DOHH2 (cell line): Measurements from ENCODE around the gene ADH1C.
"Not testable (repeated sequence)": the region's sequence is repeated elsewhere in the genome, so short reads cannot be mapped to it uniquely, and the experiment has no call there.

Source experiments
- H3F3A ChIP-seq: fragments of 200-600 bp; sonication (generic), shearing (Covaris generic); 2 replicates; pipeline ENCODE4 v1.6.0; 2016; ENCODE audit warnings: antibody characterized with exemption, mild to moderate bottlenecking; ENCODE audit not compliant: control insufficient read depth, insufficient read depth
- H3K27ac ChIP-seq: fragments of 200-600 bp; sonication (generic); 2 replicates; pipeline ENCODE4 v1.5.1; 2014; ENCODE audit warnings: low read depth, mild to moderate bottlenecking, low read length, moderate library complexity
- H3K27me3 ChIP-seq: fragments of 200-600 bp; sonication (generic); 2 replicates; pipeline ENCODE4 v1.6.1; 2014; ENCODE audit warnings: mild to moderate bottlenecking, low read length, mixed read lengths; ENCODE audit not compliant: control insufficient read depth
- H3K36me3 ChIP-seq: fragments of 200-600 bp; sonication (generic); 2 replicates; pipeline ENCODE4 v1.6.1; 2014; ENCODE audit warnings: mild to moderate bottlenecking, low read length, moderate library complexity, mixed read lengths; ENCODE audit not compliant: control insufficient read depth
- H3K4me1 ChIP-seq: fragments of 200-600 bp; sonication (generic); 2 replicates; pipeline ENCODE4 v1.6.1; 2014; ENCODE audit warnings: mild to moderate bottlenecking, low read length, mixed read lengths; ENCODE audit not compliant: control insufficient read depth
- H3K4me2 ChIP-seq: fragments of 200-600 bp; sonication (generic); 2 replicates; pipeline ENCODE4 v1.6.0; 2014; ENCODE audit warnings: mild to moderate bottlenecking, low read length, moderate library complexity
- H3K4me3 ChIP-seq: fragments of 200-600 bp; sonication (generic); 2 replicates; pipeline ENCODE4 v1.5.1; 2014; ENCODE audit warnings: mild to moderate bottlenecking, low read length, mixed read lengths
- H3K79me2 ChIP-seq: fragments of 200-600 bp; sonication (generic); 2 replicates; pipeline ENCODE4 v1.6.1; 2014; ENCODE audit warnings: mild to moderate bottlenecking, low read length, mixed read lengths; ENCODE audit not compliant: control insufficient read depth
- H3K9me2 ChIP-seq: fragments of 200-600 bp; sonication (generic); replicated peaks from 2 replicates; pipeline ENCODE4 v1.6.1; 2014; ENCODE audit warnings: mild to moderate bottlenecking, low read length, mixed read lengths; ENCODE audit not compliant: control insufficient read depth
- H3K9me3 ChIP-seq: fragments of 200-600 bp; sonication (generic); 2 replicates; pipeline ENCODE4 v1.6.1; 2014; ENCODE audit warnings: antibody characterized with exemption, low read length, mixed read lengths; ENCODE audit not compliant: control insufficient read depth, insufficient read depth
- H4K20me1 ChIP-seq: fragments of 200-600 bp; sonication (generic); 2 replicates; pipeline ENCODE4 v1.6.0; 2014; ENCODE audit warnings: low read depth, mild to moderate bottlenecking, antibody characterized with exemption, low read length, moderate library complexity; ENCODE audit not compliant: control insufficient read depth, insufficient read depth
- CTCF ChIP-seq: fragments of 200-600 bp; sonication (generic); IDR thresholded peaks from one replicate; pipeline ENCODE4 v1.5.1; 2014; ENCODE audit warnings: antibody characterized with exemption, mild to moderate bottlenecking, low read depth, low read length; ENCODE audit not compliant: poor library complexity, severe bottlenecking
- EZH2phosphoT487 ChIP-seq: fragments of 200-600 bp; sonication (generic); IDR thresholded peaks from 2 replicates; pipeline ENCODE4 v1.6.1; 2017; ENCODE audit warnings: borderline replicate concordance, mild to moderate bottlenecking, antibody characterized with exemption, low read length, moderate library complexity, mixed read lengths

ADH1C gene

GRCh38 chr4:99378876-99379275 is 26.3 kb upstream of the ADH1C start:
- Histone ChIP-seq H3K4me1 (no peaks in the 10 kb centered on the region), H3K4me3 (no peak overlapping the region), H3K9me2 (no peaks in the 10 kb centered on the region), H3K79me2 (no peaks in the 10 kb centered on the region), H3K27me3 (no peaks in the 10 kb centered on the region), H3K36me3 (no peaks in the 10 kb centered on the region), H3K9me3 (no peaks in the 10 kb centered on the region; the same call in 1 of the 2 replicates), H3F3A (no peaks in the 10 kb centered on the region), H4K20me1 (no peaks in the 10 kb centered on the region), H3K27ac (no peak overlapping the region), H3K4me2 (no peak overlapping the region)
- TF ChIP-seq EZH2phosphoT487 (no peak), CTCF (no peak)

- H3K36me3 ChIP-seq, H3K4me3 ChIP-seq, H3K4me1 ChIP-seq, H3K4me2 ChIP-seq, H4K20me1 ChIP-seq, H3K27ac ChIP-seq, H3K9me2 ChIP-seq, H3K9me3 ChIP-seq, H3K27me3 ChIP-seq, H3F3A ChIP-seq, H3K79me2 ChIP-seq: not testable (repeated sequence)
Observed at GRCh38 chr4:99377341-99377740, 24.8 kb upstream of the ADH1C start.

GRCh38 chr4:99372464-99372863 is 19.9 kb upstream of the ADH1C start:
- H3K27ac ChIP-seq, H3K4me1 ChIP-seq, H3K9me2 ChIP-seq, H3K79me2 ChIP-seq, H3K9me3 ChIP-seq, H4K20me1 ChIP-seq, H3K27me3 ChIP-seq, H3K36me3 ChIP-seq, H3K4me2 ChIP-seq, H3K4me3 ChIP-seq, H3F3A ChIP-seq: not testable (repeated sequence)

- not testable (repeated sequence) for H3K79me2 ChIP-seq, H3K4me1 ChIP-seq, H4K20me1 ChIP-seq, H3K4me3 ChIP-seq, H3K36me3 ChIP-seq, H3K27me3 ChIP-seq, H3K9me3 ChIP-seq, H3K9me2 ChIP-seq, H3F3A ChIP-seq, H3K27ac ChIP-seq, H3K4me2 ChIP-seq
Observed at GRCh38 chr4:99367817-99368216, 15.3 kb upstream of the ADH1C start.

- H3K79me2 ChIP-seq: no peaks in the 10 kb centered on the region
- no peak for TF ChIP-seq CTCF
- no peak for TF ChIP-seq EZH2phosphoT487
- no peaks in the 10 kb centered on the region for H4K20me1 ChIP-seq
- no peaks in the 10 kb centered on the region for H3K36me3 ChIP-seq
- H3K27me3 ChIP-seq: no peaks in the 10 kb centered on the region
- no peaks in the 10 kb centered on the region for H3F3A ChIP-seq
- H3K9me3 ChIP-seq: no peaks in the 10 kb centered on the region
- no peak overlapping the region for H3K4me3 ChIP-seq
- no peaks in the 10 kb centered on the region for H3K4me1 ChIP-seq
- H3K27ac ChIP-seq: no peak overlapping the region
- H3K9me2 ChIP-seq: no peaks in the 10 kb centered on the region
- H3K4me2 ChIP-seq: no peak overlapping the region
Observed at GRCh38 chr4:99366491-99366890, 13.9 kb upstream of the ADH1C start.
